Measurements from ENCODE around the gene KAZN. TPM values are rescaled to one million over a fixed set of nuclear protein-coding genes. Genes with fewer than 3 reads are reported as not detected.

The KAZN gene
- total RNA-seq, 2 donors from 2014 or later: 9.8 to 12.2 TPM

DNA sequence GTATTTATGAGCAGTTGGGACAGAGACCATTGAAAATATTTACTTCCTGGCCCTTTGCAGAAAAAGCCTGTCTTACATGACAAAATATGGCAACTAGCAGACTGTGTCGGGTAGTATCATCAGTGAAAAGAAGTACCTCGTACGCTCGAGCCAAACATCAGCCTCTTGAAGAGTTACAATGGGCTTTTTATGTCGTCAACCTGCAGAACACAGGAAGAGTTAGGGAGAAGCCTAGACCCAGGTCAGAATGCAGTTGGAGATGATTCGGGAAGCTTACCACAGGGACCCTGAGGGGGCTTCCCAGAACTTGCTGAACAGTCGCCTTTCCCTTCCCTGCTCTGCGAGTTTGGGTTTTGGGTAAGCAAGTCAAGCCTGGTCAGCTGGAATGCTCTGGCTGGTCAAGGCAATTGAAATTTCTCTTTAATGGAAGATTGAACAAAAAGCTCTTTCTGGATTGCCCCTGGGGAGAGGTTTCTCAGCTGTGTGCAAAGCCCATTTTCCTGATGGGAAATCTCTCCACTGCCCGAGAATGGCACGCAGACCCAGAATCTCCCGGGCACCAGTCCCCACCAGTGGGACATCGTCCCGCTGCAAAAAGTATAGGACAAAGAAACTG is 291.4 kb downstream of the KAZN start:
- no peak for DNase-seq
- no peaks in the 10 kb centered on the region for H3K9me3 ChIP-seq
- intact Hi-C loops (cut with DNase I): no loop called here

DNA sequence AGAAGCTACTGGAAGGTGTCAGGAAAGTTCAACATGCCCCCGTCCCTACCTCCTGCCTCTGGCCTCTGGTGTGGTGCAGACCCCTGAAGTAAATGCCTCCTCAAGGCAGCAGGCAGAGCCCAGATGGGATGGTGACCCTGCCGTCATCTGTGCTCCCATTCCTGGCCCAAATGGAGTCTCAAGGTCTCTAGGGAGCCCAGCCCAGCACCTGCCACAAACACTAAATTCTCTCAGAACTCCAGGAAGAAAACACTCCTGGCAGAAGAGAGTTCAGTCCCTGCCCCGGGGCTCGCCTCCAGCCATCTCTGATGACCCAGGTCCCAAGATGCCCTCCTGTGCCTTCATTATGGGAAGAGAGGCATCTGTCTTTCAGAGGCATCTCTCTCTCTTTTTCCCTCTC is 293.5 kb downstream of the KAZN start:
- intact Hi-C loops (cut with DNase I): no loop called here
- Histone ChIP-seq H3K4me3 (no peak overlapping the region), H3K27ac (no peak overlapping the region), H3K9ac (ENCODE audit: low read depth in 2 of 2, low read length in 2 of 2) (no peak overlapping the region), H3K27me3 (no peaks in the 10 kb centered on the region), H3K4me1 (no peaks in the 10 kb centered on the region), H3K36me3 (no peaks in the 10 kb centered on the region), H3K9me3 (no peaks in the 10 kb centered on the region)
- DNase-seq: no peak
- TF ChIP-seq, protein P1, sequence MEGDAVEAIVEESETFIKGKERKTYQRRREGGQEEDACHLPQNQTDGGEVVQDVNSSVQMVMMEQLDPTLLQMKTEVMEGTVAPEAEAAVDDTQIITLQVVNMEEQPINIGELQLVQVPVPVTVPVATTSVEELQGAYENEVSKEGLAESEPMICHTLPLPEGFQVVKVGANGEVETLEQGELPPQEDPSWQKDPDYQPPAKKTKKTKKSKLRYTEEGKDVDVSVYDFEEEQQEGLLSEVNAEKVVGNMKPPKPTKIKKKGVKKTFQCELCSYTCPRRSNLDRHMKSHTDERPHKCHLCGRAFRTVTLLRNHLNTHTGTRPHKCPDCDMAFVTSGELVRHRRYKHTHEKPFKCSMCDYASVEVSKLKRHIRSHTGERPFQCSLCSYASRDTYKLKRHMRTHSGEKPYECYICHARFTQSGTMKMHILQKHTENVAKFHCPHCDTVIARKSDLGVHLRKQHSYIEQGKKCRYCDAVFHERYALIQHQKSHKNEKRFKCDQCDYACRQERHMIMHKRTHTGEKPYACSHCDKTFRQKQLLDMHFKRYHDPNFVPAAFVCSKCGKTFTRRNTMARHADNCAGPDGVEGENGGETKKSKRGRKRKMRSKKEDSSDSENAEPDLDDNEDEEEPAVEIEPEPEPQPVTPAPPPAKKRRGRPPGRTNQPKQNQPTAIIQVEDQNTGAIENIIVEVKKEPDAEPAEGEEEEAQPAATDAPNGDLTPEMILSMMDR (IDR thresholded peaks at IDR 0.05): no peak

More for the DNA sequence above, 291.4 kb downstream of the KAZN start:
- H3K36me3 ChIP-seq: no peaks in the 10 kb centered on the region
- H3K4me1 ChIP-seq: no peaks in the 10 kb centered on the region
- TF ChIP-seq, protein P1 (IDR thresholded peaks at IDR 0.05): no peak
- no peak overlapping the region for H3K9ac ChIP-seq (ENCODE audit: low read depth in 2 of 2, low read length in 2 of 2)
- H3K27me3 ChIP-seq: no peaks in the 10 kb centered on the region
- no peak overlapping the region for H3K27ac ChIP-seq
- no peak overlapping the region for H3K4me3 ChIP-seq

DNA sequence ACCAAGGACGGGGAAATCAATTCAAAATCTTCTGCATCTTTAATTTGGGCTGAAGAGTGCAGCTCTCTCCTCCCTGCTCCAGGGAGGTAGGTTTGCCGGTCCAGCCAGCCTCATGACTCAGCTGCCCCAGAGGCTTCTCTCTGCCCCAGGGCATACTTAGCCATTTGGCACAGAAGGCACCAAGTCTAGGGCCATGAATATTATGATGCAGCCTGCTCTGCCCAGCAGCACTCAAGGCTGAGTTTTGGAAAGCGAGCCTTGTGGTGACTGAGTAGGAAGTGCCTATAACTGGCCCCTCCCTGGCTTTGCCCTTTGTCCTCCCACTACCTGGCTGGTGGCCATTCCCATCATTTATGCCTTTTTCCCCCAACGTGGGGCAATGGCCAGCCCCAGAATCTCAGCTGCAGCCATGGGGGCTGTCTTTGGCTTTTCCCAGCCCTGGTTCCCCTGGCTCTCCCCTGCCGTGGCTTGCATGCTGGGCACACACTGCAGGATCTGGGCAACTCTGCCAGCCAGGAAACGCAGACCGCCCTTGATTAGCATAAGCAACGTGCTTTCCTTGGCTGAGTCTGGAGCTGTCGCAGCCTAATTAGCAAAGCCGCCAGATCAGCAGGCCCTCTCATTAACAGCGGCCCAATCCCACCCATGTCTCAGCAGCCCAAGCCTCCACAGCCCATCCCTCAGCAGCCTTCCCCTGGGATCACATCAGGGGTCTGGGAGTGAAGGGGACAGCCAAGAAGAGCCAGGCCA is 296.5 kb downstream of the KAZN start:
- no peak overlapping the region for H3K27ac ChIP-seq
- H3K9ac ChIP-seq (ENCODE audit: low read depth in 2 of 2, low read length in 2 of 2): no peak overlapping the region
- H3K9me3 ChIP-seq: no peaks in the 10 kb centered on the region
- H3K27me3 ChIP-seq: no peaks in the 10 kb centered on the region
- no peaks in the 10 kb centered on the region for H3K36me3 ChIP-seq
- intact Hi-C loops (cut with DNase I): no loop called here
- peak; percentile 33 for DNase-seq
- TF ChIP-seq, protein P1 (IDR thresholded peaks at IDR 0.05): no peak
- H3K4me1 ChIP-seq: no peaks in the 10 kb centered on the region
- no peak overlapping the region for H3K4me3 ChIP-seq

DNA sequence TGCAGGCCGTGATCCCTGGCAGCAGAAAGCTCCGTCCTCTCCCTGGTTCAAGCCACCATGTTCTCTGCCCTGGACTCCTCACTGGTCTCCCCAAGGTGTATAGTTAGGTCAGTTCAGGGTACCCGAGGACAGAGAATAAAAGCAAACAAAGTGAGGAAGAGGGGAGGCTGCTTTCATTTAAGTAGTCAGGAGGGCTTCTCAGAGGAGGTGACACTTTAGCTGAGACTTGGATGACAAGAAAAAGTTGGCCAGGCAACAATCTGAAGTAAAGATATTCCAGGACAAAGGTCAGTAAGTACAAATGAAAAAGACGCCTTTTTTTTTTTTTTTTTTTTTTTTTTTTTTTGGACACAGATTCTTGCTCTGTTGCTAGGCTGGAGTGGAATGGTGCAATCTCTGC is 297.2 kb downstream of the KAZN start:
- H3K9me3 ChIP-seq: no peaks in the 10 kb centered on the region
- no peaks in the 10 kb centered on the region for H3K36me3 ChIP-seq
- no peak overlapping the region for H3K27ac ChIP-seq
- TF ChIP-seq, protein P1 (IDR thresholded peaks at IDR 0.05): no peak
- H3K4me3 ChIP-seq: no peak overlapping the region
- no peaks in the 10 kb centered on the region for H3K4me1 ChIP-seq
- H3K27me3 ChIP-seq: no peaks in the 10 kb centered on the region
- DNase-seq: no peak
- H3K9ac ChIP-seq (ENCODE audit: low read depth in 2 of 2, low read length in 2 of 2): no peak overlapping the region
- intact Hi-C loops (cut with DNase I): no loop called here

DNA sequence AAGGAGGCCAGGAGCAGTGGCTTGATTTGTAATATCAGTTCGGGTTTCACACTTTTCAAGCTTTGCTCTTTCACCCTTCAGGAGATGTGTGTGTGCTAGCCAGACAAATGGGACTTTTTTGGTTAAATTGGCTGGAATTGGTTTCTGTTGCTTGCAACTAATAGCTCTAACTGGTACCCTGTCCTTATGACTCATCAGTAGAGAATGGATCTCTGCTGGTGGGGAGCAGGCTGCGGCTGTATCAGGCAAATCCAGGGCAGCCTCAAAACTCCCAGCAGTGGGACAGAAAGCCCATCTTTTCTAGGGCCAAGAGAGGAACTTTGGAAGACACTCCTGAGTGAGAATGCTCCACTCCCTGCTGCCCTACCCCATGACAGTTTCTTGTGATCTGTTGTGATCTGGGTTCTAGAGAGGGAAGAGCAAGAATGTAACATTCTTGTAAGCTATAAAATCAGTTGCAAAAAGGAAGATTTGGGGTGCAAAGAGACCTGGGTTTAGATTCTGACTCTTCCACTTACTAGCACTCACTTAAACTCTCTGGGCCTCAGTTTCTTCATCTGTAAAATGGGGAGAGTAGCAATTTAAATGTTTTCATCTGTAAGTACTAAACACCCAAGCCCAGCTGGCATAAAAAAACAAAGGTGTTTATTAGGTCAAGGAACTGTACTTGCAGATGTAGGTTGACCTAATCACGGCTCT is 298.0 kb downstream of the KAZN start:
- H3K27ac ChIP-seq: no peak overlapping the region
- H3K4me1 ChIP-seq: no peaks in the 10 kb centered on the region
- no peaks in the 10 kb centered on the region for H3K36me3 ChIP-seq
- no peak overlapping the region for H3K9ac ChIP-seq (ENCODE audit: low read depth in 2 of 2, low read length in 2 of 2)
- no peak overlapping the region for H3K4me3 ChIP-seq
- TF ChIP-seq, protein P1 (IDR thresholded peaks at IDR 0.05): no peak
- intact Hi-C loops (cut with DNase I): no loop called here
- no peak for DNase-seq
- no peaks in the 10 kb centered on the region for H3K9me3 ChIP-seq
- no peaks in the 10 kb centered on the region for H3K27me3 ChIP-seq

Data from colonic mucosa (tissue), 4 donors.